ENCODE measurements around the gene CCL1. TPM values are rescaled to one million over a fixed set of nuclear protein-coding genes. Genes with fewer than 3 reads are reported as not detected.
A peak's percentile ranks its signal among the peaks of the same experiment; 100 is the strongest.

CCL1 gene
- total RNA-seq, 4 donors from 2014 or later = not detected

DNA sequence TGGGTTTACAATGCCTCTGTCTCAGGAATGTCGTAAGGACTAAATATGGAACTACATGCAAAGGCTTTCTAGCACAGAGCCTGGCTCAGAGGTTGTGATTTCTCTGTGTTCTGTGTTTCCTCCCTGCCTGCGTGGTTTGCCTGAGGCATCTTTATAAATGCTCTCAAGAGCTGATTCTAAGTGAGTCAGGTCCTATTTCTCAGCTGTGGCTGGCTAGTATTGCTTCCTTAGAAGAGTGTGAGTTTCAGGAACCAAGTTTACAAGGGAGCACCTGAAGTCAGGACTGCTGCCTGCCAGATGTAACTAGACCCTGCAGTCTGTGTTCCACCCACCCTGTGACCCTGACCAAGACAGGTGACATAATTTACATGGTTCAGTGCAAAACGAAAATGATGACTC, 8.0 kb upstream of the CCL1 start:
- no peak for DNase-seq (ENCODE audit: low spot score in 2 of 2)
- WGBS, 2 donors = 61 to 62% methylated on average over 3 of the region's 3 CpGs
- no peak overlapping the region for H3K4me3 ChIP-seq

DNA sequence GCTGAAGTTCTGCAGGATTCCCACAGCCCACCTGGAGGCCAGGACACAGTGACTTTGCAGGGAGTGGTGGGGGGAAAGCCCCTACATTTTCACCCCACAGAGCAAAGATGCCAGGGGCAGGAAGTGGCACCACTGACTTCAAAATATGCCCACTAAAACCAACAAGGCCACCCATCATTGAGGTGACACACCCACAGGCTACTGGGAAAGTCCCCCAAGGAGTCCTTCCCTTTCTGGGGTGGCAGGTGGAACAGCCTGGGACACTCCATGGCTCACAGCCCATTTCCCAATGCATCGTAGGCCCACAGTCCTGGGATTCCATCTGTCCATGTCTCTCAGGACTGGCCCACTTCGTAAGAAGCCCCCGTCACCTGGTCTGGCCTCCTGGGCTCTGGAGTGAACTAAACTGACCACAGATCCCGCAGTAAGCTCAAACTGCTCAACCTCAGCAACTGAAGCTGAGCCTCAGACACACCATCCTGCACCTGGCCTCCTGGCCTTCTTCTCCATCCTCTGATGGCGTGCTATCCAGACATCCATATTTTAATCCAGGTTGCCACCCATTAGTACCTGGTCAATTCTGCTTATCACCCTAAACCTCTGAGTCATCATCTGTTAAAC, 7.5 kb upstream of the CCL1 start:
- Histone ChIP-seq H3K4me1 (peaks cover 0 to 19% (median 4%) of the 10 kb centered on the region in 4 donors), H3K27me3 (no peaks in the 10 kb centered on the region), H3K9me3 (no peaks in the 10 kb centered on the region), H3K4me3 (no peak overlapping the region), H3K27ac (no peak overlapping the region), H3K36me3 (no peaks in the 10 kb centered on the region)
- WGBS, 2 donors = 90 to 91% methylated on average over 4 to 5 of the region's 5 CpGs
- no peak for DNase-seq (ENCODE audit: low spot score in 2 of 2)
- no peak for TF ChIP-seq CTCF (IDR thresholded peaks at IDR 0.05)
- TF ChIP-seq POLR2A (IDR thresholded peaks at IDR 0.05) = no peak
- no peak for TF ChIP-seq EP300 (IDR thresholded peaks at IDR 0.05)

More for the DNA sequence above, 8.0 kb upstream of the CCL1 start:
- H3K27ac ChIP-seq = no peak overlapping the region
- H3K4me1 ChIP-seq = peaks cover 0 to 19% (median 4%) of the 10 kb centered on the region in 4 donors
- H3K36me3 ChIP-seq = no peaks in the 10 kb centered on the region
- TF ChIP-seq POLR2A (IDR thresholded peaks at IDR 0.05) (no peak), EP300 (IDR thresholded peaks at IDR 0.05) (no peak), CTCF (IDR thresholded peaks at IDR 0.05) (no peak)
- H3K9me3 ChIP-seq = no peaks in the 10 kb centered on the region
- H3K27me3 ChIP-seq = no peaks in the 10 kb centered on the region

DNA sequence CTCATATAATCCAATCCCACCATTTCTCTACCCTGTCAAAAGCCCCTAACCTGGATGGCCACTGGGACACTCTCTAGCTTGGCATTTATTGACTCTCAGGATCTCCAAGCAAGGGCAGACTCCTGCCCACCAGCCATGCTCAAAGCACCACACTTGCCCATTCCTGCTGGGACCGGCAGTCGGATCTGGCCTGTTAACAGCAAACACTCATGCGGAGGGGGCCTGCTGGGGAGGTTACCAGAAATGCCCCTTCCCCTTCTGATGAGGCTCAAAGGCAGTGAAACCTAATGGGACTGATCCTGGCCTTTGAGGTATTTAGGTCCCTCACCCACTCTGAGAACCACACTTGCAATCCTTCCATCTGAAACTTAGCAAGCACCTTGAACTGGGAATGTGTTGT, 6.5 kb upstream of the CCL1 start:
- 83 to 88% methylated on average over 3 of the region's 3 CpGs for WGBS, 2 donors
- Histone ChIP-seq H3K4me1 (peaks cover 0 to 19% (median 4%) of the 10 kb centered on the region in 4 donors), H3K9me3 (no peaks in the 10 kb centered on the region), H3K27me3 (no peaks in the 10 kb centered on the region), H3K27ac (no peak overlapping the region), H3K4me3 (no peak overlapping the region), H3K36me3 (no peaks in the 10 kb centered on the region)
- DNase-seq (ENCODE audit: low spot score in 2 of 2) = no peak
- TF ChIP-seq CTCF (IDR thresholded peaks at IDR 0.05) (no peak), EP300 (IDR thresholded peaks at IDR 0.05) (no peak), POLR2A (IDR thresholded peaks at IDR 0.05) (no peak)

DNA sequence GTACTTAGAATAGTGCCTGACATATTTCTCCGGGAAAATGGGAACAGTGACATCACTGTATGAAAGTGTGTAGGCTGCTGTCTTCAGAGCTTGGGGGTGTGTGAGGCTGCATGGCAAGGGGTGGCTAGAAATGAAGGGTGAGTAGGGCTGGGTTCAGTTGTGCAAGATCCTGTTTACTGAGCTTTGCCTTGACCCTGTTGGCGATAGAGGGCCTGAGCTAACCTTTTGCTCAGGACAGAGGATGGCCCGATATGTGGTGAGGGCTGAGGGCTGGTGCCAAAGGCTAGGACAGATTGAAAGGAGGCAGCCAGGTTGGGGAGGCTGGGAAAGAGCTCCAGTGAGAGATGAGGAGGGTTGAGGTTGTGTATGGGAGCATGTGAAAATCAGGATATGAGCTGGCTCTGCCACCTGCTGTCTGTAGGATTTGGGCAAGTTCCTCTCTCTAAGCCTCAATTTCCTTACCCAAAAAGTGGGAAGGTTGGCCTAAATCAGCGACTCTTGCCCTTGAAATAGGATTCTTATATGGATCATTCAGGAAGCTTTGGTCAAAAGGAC, 6.0 kb upstream of the CCL1 start:
- Histone ChIP-seq H3K36me3 (no peaks in the 10 kb centered on the region), H3K9me3 (no peaks in the 10 kb centered on the region), H3K27ac (no peak overlapping the region), H3K27me3 (no peaks in the 10 kb centered on the region), H3K4me1 (peaks cover 0 to 19% (median 4%) of the 10 kb centered on the region in 4 donors), H3K4me3 (no peak overlapping the region)
- TF ChIP-seq CTCF (IDR thresholded peaks at IDR 0.05) = no peak
- peak in 1 of 2 donors; percentile 43 for TF ChIP-seq EP300 (IDR thresholded peaks at IDR 0.05)
- TF ChIP-seq POLR2A (IDR thresholded peaks at IDR 0.05) = no peak
- WGBS, 2 donors = 38 to 42% methylated on average over 4 of the region's 4 CpGs
- DNase-seq (ENCODE audit: low spot score in 2 of 2) = no peak

DNA sequence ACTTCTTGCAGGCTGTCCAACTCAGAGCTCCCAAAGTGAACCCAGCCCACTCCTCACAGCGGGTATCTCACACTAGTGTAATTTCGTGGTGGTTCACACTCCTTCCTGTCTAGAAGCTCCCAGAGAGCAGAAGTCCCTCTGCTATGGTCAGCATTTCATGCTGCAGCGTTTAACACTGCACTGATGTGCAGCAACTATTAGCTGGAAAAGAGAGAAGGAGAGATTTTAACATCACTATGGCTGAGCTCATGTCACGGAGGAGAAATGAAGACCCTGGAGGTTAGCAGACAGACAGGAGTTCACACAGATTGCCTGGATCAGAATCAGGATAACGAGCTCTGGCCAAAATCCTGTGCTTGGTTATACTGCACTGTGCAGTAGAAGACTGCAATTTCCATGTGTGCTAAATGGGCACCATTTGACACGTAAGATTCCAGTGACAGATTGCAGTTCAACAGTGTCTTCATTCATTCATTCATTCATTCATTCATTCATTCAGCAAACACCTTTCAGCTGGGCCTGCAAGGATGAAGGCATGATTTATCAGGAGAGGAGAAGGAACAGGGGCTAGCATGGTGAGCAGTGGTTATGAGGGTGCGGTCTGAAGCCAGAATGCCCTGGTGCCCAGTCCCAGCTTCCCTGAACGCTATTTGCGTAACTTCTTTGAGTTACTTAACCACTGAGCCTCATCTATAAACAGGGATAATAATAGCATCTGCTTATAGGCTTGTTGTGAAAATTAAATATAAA, 5.3 kb upstream of the CCL1 start:
- no peak for DNase-seq (ENCODE audit: low spot score in 2 of 2)
- Histone ChIP-seq H3K9me3 (no peaks in the 10 kb centered on the region), H3K4me1 (peaks cover 0 to 19% (median 4%) of the 10 kb centered on the region in 4 donors), H3K27ac (no peak overlapping the region), H3K36me3 (no peaks in the 10 kb centered on the region), H3K27me3 (no peaks in the 10 kb centered on the region), H3K4me3 (no peak overlapping the region)
- TF ChIP-seq CTCF (IDR thresholded peaks at IDR 0.05) (no peak), POLR2A (IDR thresholded peaks at IDR 0.05) (no peak), EP300 (IDR thresholded peaks at IDR 0.05) (no peak)
- WGBS, 2 donors = 56 to 60% methylated on average over 9 of the region's 9 CpGs

All from tibial nerve (tissue), 4 donors.